ENCODE measurements around the gene ZNF143.

ZNF143 gene

DNA sequence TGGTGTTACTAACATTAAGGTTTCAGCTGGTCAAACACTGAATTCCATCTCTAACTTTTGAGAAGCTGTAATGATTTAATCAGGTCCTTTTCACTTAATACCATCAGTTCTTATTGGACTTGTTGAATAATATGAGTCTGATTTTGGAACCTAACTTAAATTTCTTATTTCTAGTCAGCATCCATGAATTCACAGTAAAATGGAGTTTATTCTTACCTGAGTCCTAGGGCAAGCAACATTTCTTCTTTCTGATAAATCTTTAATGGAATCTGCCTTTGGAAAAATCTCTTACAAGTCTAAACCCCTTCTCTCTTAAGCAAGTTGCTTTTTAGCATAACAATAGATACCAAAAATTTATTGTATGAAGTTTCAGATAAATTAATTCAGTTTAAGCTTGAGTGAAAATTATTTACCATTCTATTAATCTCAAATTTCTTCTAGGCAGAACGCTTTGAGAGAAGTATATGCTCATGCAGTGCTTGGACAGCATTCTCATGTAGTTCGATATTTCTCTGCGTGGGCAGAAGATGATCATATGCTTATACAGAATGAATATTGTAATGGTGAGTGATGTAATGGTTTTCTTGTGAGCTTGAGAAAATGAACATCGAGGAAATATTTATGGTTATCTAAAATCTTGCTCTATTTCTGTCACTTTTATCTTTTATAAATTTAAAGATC is 116.0 kb downstream of the ZNF143 start:
- no peak for DNase-seq

DNA sequence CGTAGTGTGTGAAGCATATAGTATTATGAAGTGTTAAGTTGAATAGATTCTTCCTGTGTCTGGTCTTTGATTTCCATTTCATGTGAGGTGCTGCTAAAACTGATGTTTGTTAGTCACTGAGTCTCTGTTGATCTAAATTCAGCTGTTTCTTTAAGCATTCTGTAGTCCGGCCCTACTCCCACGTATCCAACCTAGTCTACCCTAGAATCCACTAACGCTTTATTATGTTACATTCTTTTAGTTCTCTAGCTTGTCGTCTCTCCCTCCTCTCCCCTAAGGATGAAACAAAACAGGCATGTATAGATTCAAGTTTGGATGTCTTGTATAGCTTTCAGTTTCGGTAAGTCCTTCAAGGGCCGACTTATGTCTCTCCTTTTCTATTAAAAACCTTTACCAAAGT is 116.7 kb downstream of the ZNF143 start:
- no peak for DNase-seq

Data from hematopoietic multipotent progenitor cell treated with erythropoietin and hydrocortisone succinate and interleukin-3 and kit ligand, for 4 days (in vitro differentiated cells).